Spinal cord (tissue), 10 donors: ENCODE data around the gene CELA2B. TPM values are rescaled to one million over a fixed set of nuclear protein-coding genes. Genes with fewer than 3 reads are reported as not detected.
"Not testable (repeated sequence)": the region's sequence is repeated elsewhere in the genome, so short reads cannot be mapped to it uniquely, and the experiment has no call there.

ENCODE experiments used
- DNase-seq, 6 donors: peaks; one replicate each; pipeline versions ENCODE4 v3.0.0 to v3.0.0-alpha.2; 2013 to 2015; ENCODE audit warnings: low spot score in 6 of 6, low read depth in 4 of 6
- H3K27ac ChIP-seq: one replicate; pipeline ENCODE4 v1.5.1; 2013; ENCODE audit warnings: low read depth, low read length, control low read depth
- H3K27me3 ChIP-seq: one replicate; pipeline ENCODE4 v1.6.1; 2013; ENCODE audit warnings: low read length; ENCODE audit not compliant: control insufficient read depth, insufficient read depth
- H3K36me3 ChIP-seq: one replicate; pipeline ENCODE4 v1.6.1; 2013; ENCODE audit warnings: low read length; ENCODE audit not compliant: control insufficient read depth, insufficient read depth
- H3K4me1 ChIP-seq: one replicate; pipeline ENCODE4 v1.6.1; 2013; ENCODE audit warnings: low read length; ENCODE audit not compliant: control insufficient read depth, insufficient read depth
- H3K4me3 ChIP-seq: one replicate; pipeline ENCODE4 v1.5.1; 2013; ENCODE audit warnings: low read depth, low read length, control low read depth
- H3K9me3 ChIP-seq: one replicate; pipeline ENCODE4 v1.6.1; 2013; ENCODE audit warnings: low read length; ENCODE audit not compliant: control insufficient read depth, insufficient read depth
- WGBS: methylation state at CpG from one replicate; pipeline ENCODE4 v1.1.5; 2013; ENCODE audit warnings: missing lambda C conversion rate; ENCODE audit not compliant: insufficient coverage; 5-methylcytosine and 5-hydroxymethylcytosine counted together
- polyA plus RNA-seq, 2 donors: library from polyadenylated mRNA; unstranded; fragments of 120-200 nt; gene quantifications; one replicate each; pipeline ENCODE4 v1.2.1, GENCODE V29; 2013; ENCODE audit not compliant: insufficient read length in 2 of 2
- total RNA-seq, 2 donors: library from RNA; depleted of rRNA in 1 of 2; stranded (reverse); fragments of 120-200 nt in 1 of 2; fragments of >200 nt in 1 of 2; gene quantifications; one replicate each; pipeline versions ENCODE4 v1.2.3 to v1.2.4, GENCODE V29; 2013 to 2014
- donor health status: healthy.

CELA2B gene
- total and polyA plus RNA-seq, 4 donors = 0.78 to 1.0 TPM; not detected in 2

DNA sequence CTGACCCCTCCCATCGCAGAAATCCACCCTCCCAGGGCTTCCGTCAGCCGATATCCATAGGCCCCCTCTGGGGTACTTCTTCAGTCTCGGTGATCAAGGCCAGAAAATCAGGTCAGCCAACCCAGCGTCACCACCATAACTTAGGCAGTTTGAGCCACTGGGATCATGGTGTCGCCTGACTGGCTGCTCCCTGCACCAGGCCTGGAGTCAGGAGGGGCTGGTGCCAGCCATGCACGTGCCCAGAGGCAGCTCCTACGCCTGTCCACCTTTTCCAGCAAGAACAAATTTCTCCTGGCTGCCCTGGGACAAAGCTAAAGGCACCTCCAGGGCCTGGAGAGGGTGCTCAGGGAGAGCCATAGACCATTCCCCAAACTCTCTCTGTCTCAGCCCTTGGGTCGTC, 42.4 kb upstream of the CELA2B start:
- DNase-seq = no peak
- Histone ChIP-seq H3K4me3 (no peak overlapping the region), H3K36me3 (peaks cover 31% of the 10 kb centered on the region), H3K9me3 (no peaks in the 10 kb centered on the region), H3K27ac (no peak overlapping the region), H3K4me1 (peaks cover 16% of the 10 kb centered on the region), H3K27me3 (no peaks in the 10 kb centered on the region)
- whole genome bisulfite sequencing = 66% methylated on average over 8 of the region's 9 CpGs

DNA sequence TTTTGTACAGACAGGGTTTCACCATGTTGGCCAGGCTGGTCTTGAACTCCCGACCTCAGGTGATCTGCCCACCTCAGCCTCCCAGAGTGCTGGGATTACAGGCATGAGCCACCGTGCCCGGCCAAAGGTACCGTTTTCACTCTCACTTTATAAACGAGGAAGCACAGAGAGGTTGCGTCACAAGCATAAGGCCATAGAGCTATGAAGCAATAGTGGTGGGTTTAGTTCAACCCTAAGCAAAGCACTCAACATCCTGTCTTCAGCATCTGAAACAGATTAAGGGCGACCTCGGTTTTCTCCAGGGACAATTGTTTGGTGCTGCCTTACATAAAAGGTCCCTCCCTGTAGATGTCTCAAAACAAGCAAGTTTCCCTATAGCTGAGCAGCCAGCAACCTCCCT, 41.2 kb upstream of the CELA2B start:
- WGBS = 72% methylated on average over 6 of the region's 8 CpGs

DNA sequence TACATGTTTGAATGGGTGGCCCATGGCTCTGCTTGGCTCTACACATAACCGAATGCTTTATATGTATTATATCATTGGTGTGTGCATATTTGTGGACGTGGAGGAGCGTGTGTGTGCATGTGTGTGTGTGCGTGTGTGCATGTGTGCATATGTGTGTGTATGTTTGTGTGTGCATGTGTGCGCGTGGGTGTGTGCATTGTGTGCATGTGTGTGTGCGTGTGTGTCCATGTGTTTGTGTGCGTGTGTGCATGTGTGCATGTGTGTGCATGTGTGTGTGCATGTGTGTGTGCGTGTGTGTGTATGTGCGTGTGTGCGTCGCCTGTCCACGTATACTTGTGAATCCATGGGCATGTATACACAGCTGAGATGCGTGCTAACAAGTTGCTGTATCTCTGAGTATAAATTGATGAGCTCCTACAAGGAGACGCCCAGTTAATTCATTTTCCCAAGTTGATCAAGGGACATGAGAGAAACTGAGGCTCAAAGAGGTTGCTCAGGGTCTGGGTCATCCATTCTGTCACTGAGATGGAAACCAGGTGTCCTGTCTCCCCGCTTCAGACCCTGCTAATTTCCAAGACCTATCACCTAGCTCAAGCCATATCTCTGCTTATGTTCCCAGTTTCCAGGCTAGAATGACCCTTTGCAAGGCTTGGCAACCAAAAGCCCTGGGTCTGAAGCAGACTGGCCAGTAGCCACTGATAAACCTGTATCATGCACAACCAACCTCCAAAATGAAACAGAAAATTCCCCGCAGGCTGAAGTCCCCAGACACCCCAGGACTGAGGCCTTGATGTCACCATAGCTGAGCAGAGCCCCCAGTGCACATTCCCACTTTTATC, 40.4 kb upstream of the CELA2B start:
- Histone ChIP-seq H3K4me1 (peaks cover 10% of the 10 kb centered on the region), H3K27me3 (no peaks in the 10 kb centered on the region), H3K4me3 (no peak overlapping the region), H3K27ac (no peak overlapping the region), H3K9me3 (no peaks in the 10 kb centered on the region), H3K36me3 (peaks cover 11% of the 10 kb centered on the region)
- WGBS = 92% methylated on average over 16 of the region's 17 CpGs
- no peak for DNase-seq

More for the DNA sequence above, 41.2 kb upstream of the CELA2B start:
- not testable (repeated sequence) for H3K27me3 ChIP-seq, H3K27ac ChIP-seq, H3K4me3 ChIP-seq, DNase-seq, H3K9me3 ChIP-seq
- Histone ChIP-seq H3K36me3 (peaks cover 18% of the 10 kb centered on the region), H3K4me1 (peaks cover 10% of the 10 kb centered on the region)

DNA sequence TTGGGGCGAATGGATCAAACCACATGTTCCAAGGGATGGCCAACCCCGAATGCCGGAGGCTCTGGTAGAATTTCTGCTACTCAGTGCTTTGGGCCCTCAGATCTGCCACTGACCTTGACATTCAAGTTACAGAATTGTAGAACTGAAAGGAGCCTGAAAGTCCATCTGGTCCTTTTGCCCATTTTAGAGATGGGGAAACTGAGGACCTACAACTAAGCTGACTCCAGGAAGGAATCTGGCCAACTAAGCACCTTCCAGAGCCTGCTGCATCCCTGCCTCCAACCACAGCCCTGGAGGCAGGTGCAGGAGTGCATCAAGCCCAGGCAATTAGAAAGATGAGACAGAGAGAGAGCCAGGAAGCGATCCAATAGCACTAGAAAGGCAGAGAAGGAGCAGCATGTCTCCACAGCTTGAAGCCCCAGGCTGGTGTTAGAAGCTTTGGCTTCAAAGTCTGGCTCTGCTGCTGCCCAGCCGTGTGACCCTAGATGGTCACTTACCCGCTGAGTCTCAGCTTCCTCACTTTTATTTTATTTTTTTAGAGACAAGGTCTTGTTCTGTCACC, 38.9 kb upstream of the CELA2B start:
- Histone ChIP-seq H3K4me3 (no peak overlapping the region), H3K27ac (no peak overlapping the region), H3K36me3 (no peaks in the 10 kb centered on the region), H3K27me3 (no peaks in the 10 kb centered on the region), H3K4me1 (peaks cover 6% of the 10 kb centered on the region), H3K9me3 (no peaks in the 10 kb centered on the region)
- DNase-seq = peak in 1 of 6 donors; percentile 17
- WGBS = 88% methylated on average over 6 of the region's 6 CpGs

DNA sequence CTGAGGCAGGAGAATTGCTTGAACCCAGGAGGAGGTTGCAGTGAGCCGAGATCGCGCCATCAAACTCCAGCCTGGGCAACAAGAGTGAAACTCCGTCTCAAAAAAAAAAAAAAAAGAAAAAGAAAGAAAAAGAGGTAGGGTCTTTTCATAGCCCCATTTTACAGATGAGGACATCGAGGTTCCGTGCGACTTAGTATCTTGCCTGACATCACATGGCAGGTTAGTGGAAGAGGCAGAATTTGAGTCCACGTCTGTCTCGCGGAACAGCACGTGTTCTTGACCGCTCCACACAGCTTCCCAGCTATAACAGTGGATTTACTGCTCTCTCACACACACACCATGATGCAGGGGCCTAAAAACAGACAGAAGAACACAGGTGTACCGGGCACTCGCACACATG, 36.6 kb upstream of the CELA2B start:
- H3K4me1 ChIP-seq = no peaks in the 10 kb centered on the region
- no peak for DNase-seq
- no peaks in the 10 kb centered on the region for H3K36me3 ChIP-seq
- no CpG with 5 or more reads among the region's 14 CpGs for WGBS
- no peaks in the 10 kb centered on the region for H3K9me3 ChIP-seq
- H3K27ac ChIP-seq = no peak overlapping the region
- no peak overlapping the region for H3K4me3 ChIP-seq
- no peaks in the 10 kb centered on the region for H3K27me3 ChIP-seq

DNA sequence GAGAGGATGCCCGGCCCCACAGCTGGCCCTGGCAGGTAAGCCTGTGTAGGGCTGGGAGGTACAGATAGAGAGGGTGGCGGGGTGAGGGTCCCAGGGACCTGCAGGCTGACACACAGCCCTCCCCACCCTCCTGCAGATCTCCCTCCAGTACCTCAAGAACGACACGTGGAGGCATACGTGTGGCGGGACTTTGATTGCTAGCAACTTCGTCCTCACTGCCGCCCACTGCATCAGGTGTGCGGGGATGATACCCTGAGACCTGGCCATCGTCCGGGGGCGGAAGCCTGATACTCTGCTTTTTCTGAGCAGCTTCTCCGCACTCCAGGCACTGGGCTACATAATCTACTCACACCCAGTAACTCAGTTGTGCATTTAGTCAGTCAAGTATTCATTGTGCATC, 35.5 kb upstream of the CELA2B start:
- Histone ChIP-seq H3K36me3 (no peaks in the 10 kb centered on the region), H3K27ac (no peak overlapping the region), H3K9me3 (no peaks in the 10 kb centered on the region), H3K4me3 (no peak overlapping the region), H3K27me3 (no peaks in the 10 kb centered on the region), H3K4me1 (no peaks in the 10 kb centered on the region)
- WGBS = 95% methylated on average over 12 of the region's 13 CpGs
- DNase-seq = no peak

DNA sequence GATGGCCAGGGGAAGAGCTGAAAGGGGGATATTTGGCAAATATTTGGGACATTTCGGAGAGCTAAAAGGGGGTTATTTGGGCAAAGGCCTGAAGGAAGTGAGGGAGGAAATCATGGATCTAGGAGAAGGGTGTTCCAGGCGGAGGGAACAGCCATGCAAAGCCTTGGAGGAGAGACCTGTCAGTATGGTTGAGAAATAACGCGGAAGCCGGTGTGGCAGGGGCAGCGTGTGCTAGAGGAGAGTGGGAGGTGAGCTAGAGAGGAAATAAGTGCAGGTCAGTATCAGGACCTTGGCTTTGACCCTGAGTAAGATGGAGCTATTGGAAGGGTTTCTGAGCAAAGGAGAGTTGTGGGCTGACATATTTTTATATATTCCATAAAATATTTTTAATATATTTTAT, 34.7 kb upstream of the CELA2B start:
- no peaks in the 10 kb centered on the region for H3K27me3 ChIP-seq
- no peak for DNase-seq
- no peak overlapping the region for H3K4me3 ChIP-seq
- H3K36me3 ChIP-seq = no peaks in the 10 kb centered on the region
- no peaks in the 10 kb centered on the region for H3K9me3 ChIP-seq
- no peaks in the 10 kb centered on the region for H3K4me1 ChIP-seq
- WGBS = 87% methylated on average over 6 of the region's 6 CpGs
- H3K27ac ChIP-seq = no peak overlapping the region

DNA sequence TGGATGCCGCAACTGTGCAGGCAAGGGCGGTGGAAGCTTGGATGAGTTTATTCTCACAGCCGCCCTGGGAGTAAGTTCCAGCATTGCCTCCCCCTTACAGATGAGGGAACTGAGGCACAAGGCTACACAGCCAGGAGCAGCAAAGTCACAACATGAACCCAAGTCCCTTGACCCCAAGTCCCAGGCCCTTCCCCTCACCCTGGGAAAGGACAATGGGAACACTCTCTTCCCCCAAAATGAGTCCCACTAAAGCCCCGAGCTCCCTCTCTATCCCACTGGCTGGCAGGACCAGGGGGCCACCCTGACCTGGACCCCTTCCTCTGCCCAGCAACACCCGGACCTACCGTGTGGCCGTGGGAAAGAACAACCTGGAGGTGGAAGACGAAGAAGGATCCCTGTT, 33.8 kb upstream of the CELA2B start:
- H3K27ac ChIP-seq = no peak overlapping the region
- no peak overlapping the region for H3K4me3 ChIP-seq
- no peaks in the 10 kb centered on the region for H3K9me3 ChIP-seq
- no peaks in the 10 kb centered on the region for H3K36me3 ChIP-seq
- 100% methylated on average over 3 of the region's 8 CpGs for WGBS
- H3K27me3 ChIP-seq = no peaks in the 10 kb centered on the region
- no peaks in the 10 kb centered on the region for H3K4me1 ChIP-seq
- no peak for DNase-seq

DNA sequence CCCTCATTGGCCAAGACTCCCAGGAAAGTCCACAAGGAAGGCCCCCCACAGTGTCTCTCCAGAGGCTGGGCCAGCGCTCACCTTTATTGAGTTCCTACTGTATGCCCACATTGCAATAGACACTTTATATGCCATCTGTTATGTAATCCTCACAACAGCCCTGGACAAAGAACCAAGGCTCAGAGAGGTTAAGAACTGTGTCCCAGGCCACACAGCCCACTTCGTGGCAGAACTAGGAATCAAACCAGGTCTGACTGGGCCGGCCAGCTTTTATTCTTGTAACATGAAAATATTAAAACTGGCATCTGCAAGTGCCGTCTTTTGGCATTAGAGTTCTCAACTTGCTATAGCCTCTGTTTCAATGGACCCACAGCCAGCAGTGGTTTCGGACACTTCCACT, 33.1 kb upstream of the CELA2B start:
- Histone ChIP-seq H3K4me3 (no peak overlapping the region), H3K27ac (no peak overlapping the region), H3K27me3 (no peaks in the 10 kb centered on the region), H3K4me1 (no peaks in the 10 kb centered on the region), H3K36me3 (no peaks in the 10 kb centered on the region), H3K9me3 (no peaks in the 10 kb centered on the region)
- DNase-seq = no peak
- WGBS = 89% methylated on average over 4 of the region's 5 CpGs

DNA sequence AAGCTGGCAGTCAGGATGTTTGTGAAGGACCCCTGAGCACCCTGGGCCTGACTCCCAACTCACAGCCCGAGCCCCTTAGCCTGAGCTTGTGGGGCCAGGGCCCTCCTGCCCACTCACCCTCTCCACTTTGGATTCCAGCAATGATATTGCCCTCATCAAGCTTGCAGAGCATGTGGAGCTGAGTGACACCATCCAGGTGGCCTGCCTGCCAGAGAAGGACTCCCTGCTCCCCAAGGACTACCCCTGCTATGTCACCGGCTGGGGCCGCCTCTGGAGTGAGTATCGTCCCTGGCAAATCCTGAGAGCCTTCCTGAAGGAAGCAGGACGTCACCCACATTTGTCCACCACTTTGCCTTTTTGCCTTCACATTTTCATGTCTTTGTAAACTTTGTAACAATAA, 32.6 kb upstream of the CELA2B start:
- no peaks in the 10 kb centered on the region for H3K9me3 ChIP-seq
- DNase-seq = no peak
- H3K4me3 ChIP-seq = no peak overlapping the region
- no peaks in the 10 kb centered on the region for H3K27me3 ChIP-seq
- no peaks in the 10 kb centered on the region for H3K36me3 ChIP-seq
- no peaks in the 10 kb centered on the region for H3K4me1 ChIP-seq
- WGBS = 66% methylated on average over 5 of the region's 5 CpGs
- no peak overlapping the region for H3K27ac ChIP-seq
